ENCODE results near the gene CTNNA1.
"Not testable (repeated sequence)": the region's sequence is repeated elsewhere in the genome, so short reads cannot be mapped to it uniquely, and the experiment has no call there.

Gene CTNNA1

GRCh38 chr5:138832218-138832617, 79.0 kb downstream of the CTNNA1 start:
- Histone ChIP-seq H3K4me3 (ENCODE audit: low read depth, low read length) (no peak overlapping the region), H3K9me3 (no peaks in the 10 kb centered on the region), H3K27me3 (no peaks in the 10 kb centered on the region), H3K4me1 (no peaks in the 10 kb centered on the region), H3K36me3 (peaks cover 7% of the 10 kb centered on the region)
- no peak for TF ChIP-seq CTCF (IDR thresholded peaks at IDR 0.05; ENCODE audit: low read depth, low read length)
- DNase-seq: no peak

- DNase-seq: no peak
Observed at GRCh38 chr5:138833080-138833479, 79.9 kb downstream of the CTNNA1 start.

GRCh38 chr5:138833726-138834480, 80.7 kb downstream of the CTNNA1 start:
- no peak for DNase-seq
- H3K27me3 ChIP-seq: no peaks in the 10 kb centered on the region
- no peaks in the 10 kb centered on the region for H3K36me3 ChIP-seq
- no peaks in the 10 kb centered on the region for H3K4me1 ChIP-seq
- no peak overlapping the region for H3K4me3 ChIP-seq (ENCODE audit: low read depth, low read length)
- no peaks in the 10 kb centered on the region for H3K9me3 ChIP-seq
- TF ChIP-seq CTCF (IDR thresholded peaks at IDR 0.05; ENCODE audit: low read depth, low read length): no peak

More at GRCh38 chr5:138833080-138833479, 79.9 kb downstream of the CTNNA1 start:
- Histone ChIP-seq H3K27me3 (no peaks in the 10 kb centered on the region), H3K4me1 (no peaks in the 10 kb centered on the region), H3K4me3 (ENCODE audit: low read depth, low read length) (no peak overlapping the region), H3K9me3 (no peaks in the 10 kb centered on the region), H3K36me3 (peaks cover under 1% of the 10 kb centered on the region)
- TF ChIP-seq CTCF (IDR thresholded peaks at IDR 0.05; ENCODE audit: low read depth, low read length): no peak

- not testable (repeated sequence) for DNase-seq; H3K27me3 ChIP-seq; H3K4me1 ChIP-seq; H3K36me3 ChIP-seq; H3K4me3 ChIP-seq (ENCODE audit: low read depth, low read length); H3K9me3 ChIP-seq
Observed at GRCh38 chr5:138834853-138835252, 81.6 kb downstream of the CTNNA1 start.

- no peak for DNase-seq
- Histone ChIP-seq H3K27me3 (no peaks in the 10 kb centered on the region), H3K4me1 (peaks cover 8% of the 10 kb centered on the region), H3K9me3 (no peaks in the 10 kb centered on the region), H3K4me3 (ENCODE audit: low read depth, low read length) (no peak overlapping the region), H3K36me3 (no peaks in the 10 kb centered on the region)
- TF ChIP-seq CTCF (IDR thresholded peaks at IDR 0.05; ENCODE audit: low read depth, low read length): no peak
Observed at GRCh38 chr5:138837160-138837559, 83.9 kb downstream of the CTNNA1 start.

- no peaks in the 10 kb centered on the region; the same call in 1 of the 2 replicates for H3K9me3 ChIP-seq
- TF ChIP-seq CTCF (IDR thresholded peaks at IDR 0.05; ENCODE audit: low read depth, low read length): no peak
- peaks cover 15% of the 10 kb centered on the region for H3K4me1 ChIP-seq
- no peak for DNase-seq
- H3K4me3 ChIP-seq (ENCODE audit: low read depth, low read length): no peak overlapping the region
- no peaks in the 10 kb centered on the region for H3K36me3 ChIP-seq
- H3K27me3 ChIP-seq: no peaks in the 10 kb centered on the region
Observed at GRCh38 chr5:138840103-138840502, 86.9 kb downstream of the CTNNA1 start.

Data from BE2C (cell line).